Liver (tissue), 9 donors: Measurements from ENCODE around the gene TRIM69. TPM values are rescaled to one million over a fixed set of nuclear protein-coding genes. Genes with fewer than 3 reads are reported as not detected.

Source experiments
- DNase-seq: peaks from one replicate; pipeline ENCODE4 v3.0.0-alpha.2; 2017; ENCODE audit warnings: low spot score
- H3K27ac ChIP-seq, 2 donors: one replicate each; pipeline ENCODE4 v1.7.0; 2013; ENCODE audit warnings: inconsistent platforms in 2 of 2, low read length in 2 of 2, control low read depth in 1 of 2, low read depth in 1 of 2, mild to moderate bottlenecking in 1 of 2
- H3K27me3 ChIP-seq, 4 donors: one replicate each; pipeline versions ENCODE4 v1.6.1 to v1.7.0; 2013; ENCODE audit warnings: low read length in 3 of 4, inconsistent platforms in 1 of 4, mild to moderate bottlenecking in 1 of 4, moderate library complexity in 1 of 4; ENCODE audit not compliant: control insufficient read depth in 4 of 4, insufficient read depth in 4 of 4
- H3K36me3 ChIP-seq, 4 donors: one replicate each; pipeline versions ENCODE4 v1.6.1 to v1.7.0; 2013; ENCODE audit warnings: low read length in 3 of 4, mild to moderate bottlenecking in 3 of 4, low read depth in 1 of 4, moderate library complexity in 1 of 4; ENCODE audit not compliant: control insufficient read depth in 4 of 4, insufficient read depth in 3 of 4
- H3K4me1 ChIP-seq, 4 donors: one replicate each; pipeline versions ENCODE4 v1.6.1 to v1.7.0; 2013; ENCODE audit warnings: low read length in 3 of 4, mild to moderate bottlenecking in 3 of 4, moderate library complexity in 1 of 4; ENCODE audit not compliant: control insufficient read depth in 4 of 4, insufficient read depth in 4 of 4
- H3K4me3 ChIP-seq, 3 donors: one replicate each; pipeline versions ENCODE4 v1.6.1 to v1.7.0; 2013; ENCODE audit warnings: low read length in 3 of 3, control low read depth in 1 of 3, low read depth in 1 of 3, mild to moderate bottlenecking in 1 of 3
- H3K9ac ChIP-seq, 2 donors: one replicate each; pipeline ENCODE4 v1.7.0; 2013; ENCODE audit warnings: low read length in 2 of 2, mild to moderate bottlenecking in 2 of 2, moderate library complexity in 2 of 2, control low read depth in 1 of 2, low read depth in 1 of 2
- H3K9me3 ChIP-seq, 4 donors: one replicate each; pipeline versions ENCODE4 v1.6.1 to v1.7.0; 2013; ENCODE audit warnings: low read length in 3 of 4; ENCODE audit not compliant: control insufficient read depth in 4 of 4
- ATF3 ChIP-seq: IDR thresholded peaks from 2 replicates; pipeline ENCODE4 v1.6.1; 2016; ENCODE audit warnings: antibody characterized with exemption
- CTCF ChIP-seq: fragments of 150-350 bp; IDR thresholded peaks from 2 replicates; pipeline ENCODE4 v1.5.1; 2017; ENCODE audit warnings: improper control_type of control experiment, low read depth, low read length; ENCODE audit not compliant: missing input control
- EGR1 ChIP-seq, 2 donors: IDR thresholded peaks; 2 replicates each; pipeline ENCODE4 v1.6.1; 2016 to 2018; ENCODE audit warnings: antibody characterized with exemption in 2 of 2, low read depth in 2 of 2
- FOXA2 ChIP-seq: IDR thresholded peaks from 2 replicates; pipeline ENCODE4 v1.6.1; 2016; ENCODE audit warnings: antibody characterized with exemption
- GABPA ChIP-seq, 2 donors: IDR thresholded peaks in 1 of 2; conservative IDR thresholded peaks in 1 of 2; 2 replicates each; pipeline ENCODE4 v1.6.1; 2016; ENCODE audit warnings: antibody characterized with exemption in 2 of 2, mild to moderate bottlenecking in 1 of 2, moderate library complexity in 1 of 2
- HNF4A ChIP-seq, 2 donors: conservative IDR thresholded peaks; 2 replicates each; pipeline ENCODE4 v1.6.1; 2016; ENCODE audit warnings: antibody characterized with exemption in 2 of 2, mild to moderate bottlenecking in 2 of 2
- HNF4G ChIP-seq: IDR thresholded peaks from 2 replicates; pipeline ENCODE4 v1.6.1; 2016; ENCODE audit warnings: antibody characterized with exemption
- JUND ChIP-seq, 2 donors: IDR thresholded peaks; 2 replicates each; pipeline ENCODE4 v1.6.1; 2016; ENCODE audit warnings: antibody characterized with exemption in 2 of 2
- MAX ChIP-seq: IDR thresholded peaks from 2 replicates; pipeline ENCODE4 v1.6.1; 2016; ENCODE audit warnings: antibody characterized with exemption
- NR2F2 ChIP-seq: IDR thresholded peaks from 2 replicates; pipeline ENCODE4 v1.6.1; 2016; ENCODE audit warnings: antibody characterized with exemption
- REST ChIP-seq: IDR thresholded peaks from 2 replicates; pipeline ENCODE4 v1.6.1; 2016; ENCODE audit warnings: antibody characterized with exemption, mild to moderate bottlenecking
- RXRA ChIP-seq, 2 donors: IDR thresholded peaks; 2 replicates each; pipeline ENCODE4 v1.6.1; 2017 to 2018; ENCODE audit warnings: antibody characterized with exemption in 2 of 2, mild to moderate bottlenecking in 1 of 2
- SP1 ChIP-seq: IDR thresholded peaks from 2 replicates; pipeline ENCODE4 v1.6.1; 2018; ENCODE audit warnings: antibody characterized with exemption, mild to moderate bottlenecking
- TAF1 ChIP-seq: conservative IDR thresholded peaks from 2 replicates; pipeline ENCODE4 v1.6.1; 2016; ENCODE audit warnings: antibody characterized with exemption, mild to moderate bottlenecking
- YY1 ChIP-seq: IDR thresholded peaks from 2 replicates; pipeline ENCODE4 v1.6.1; 2016; ENCODE audit warnings: antibody characterized with exemption, mild to moderate bottlenecking
- ZBTB33 ChIP-seq: IDR thresholded peaks from 2 replicates; pipeline ENCODE4 v1.6.1; 2016; ENCODE audit warnings: antibody characterized with exemption
- WGBS: extraction: QIAGEN DNeasy Blood & Tissue Kit; methylation state at CpG from one replicate; pipeline ENCODE4 v1.1.7; 2013; 5-methylcytosine and 5-hydroxymethylcytosine counted together
- polyA plus RNA-seq, 2 donors: library from polyadenylated mRNA; stranded (reverse) in 1 of 2; unstranded in 1 of 2; fragments of 200-250 nt in 1 of 2; fragments of >200 nt in 1 of 2; fragmentation: Nextera tagmentation in 1 of 2; extraction: Ambion mirVana in 1 of 2; gene quantifications; one replicate each; pipeline versions ENCODE4 v1.2.1 to v1.2.3, GENCODE V29; 2013 to 2015
- total RNA-seq, 2 donors: library from RNA; depleted of rRNA; stranded (reverse); fragments of >200 nt; gene quantifications; one replicate each; pipeline ENCODE4 v1.2.3, GENCODE V29; 2014
- donor health status: healthy.
- donor health status: healthy.
- donor health status: healthy.
- donor health status: healthy.
- donor health status: healthy.

Gene TRIM69
- total and polyA plus RNA-seq, 4 donors, result 3.6 to 10.0 (median 5.3) TPM

GRCh38 chr15:44720460-44721176 is 15.7 kb upstream of the TRIM69 start:
- H3K9me3 ChIP-seq, result no peaks in the 10 kb centered on the region
- H3K9ac ChIP-seq, result no peak overlapping the region
- DNase-seq, result no peak
- H3K4me1 ChIP-seq, result peaks cover 0 to 4% (median 2%) of the 10 kb centered on the region in 4 donors
- H3K27ac ChIP-seq, result no peak overlapping the region
- WGBS, result 79% methylated on average over 4 of the region's 4 CpGs
- no peaks in the 10 kb centered on the region for H3K27me3 ChIP-seq
- H3K36me3 ChIP-seq, result peaks cover 11 to 36% (median 34%) of the 10 kb centered on the region in 4 donors
- no peak for TF ChIP-seq RXRA (IDR thresholded peaks at IDR 0.05)
- no peak for TF ChIP-seq NR2F2
- TF ChIP-seq CTCF, result no peak
- no peak for TF ChIP-seq TAF1
- no peak for TF ChIP-seq MAX
- no peak for TF ChIP-seq SP1
- H3K4me3 ChIP-seq, result no peak overlapping the region

GRCh38 chr15:44722011-44722410 is 14.3 kb upstream of the TRIM69 start:
- no peak overlapping the region for H3K27ac ChIP-seq
- WGBS, result 89% methylated on average over 2 of the region's 2 CpGs

More at GRCh38 chr15:44722011-44722410, 14.3 kb upstream of the TRIM69 start:
- Histone ChIP-seq H3K9ac (no peak overlapping the region), H3K4me1 (peaks cover 0 to 1% (median 0%) of the 10 kb centered on the region in 4 donors), H3K9me3 (no peaks in the 10 kb centered on the region), H3K36me3 (peaks cover 5 to 22% (median 20%) of the 10 kb centered on the region in 4 donors), H3K27me3 (no peaks in the 10 kb centered on the region), H3K4me3 (no peak overlapping the region)
- DNase-seq, result no peak
- TF ChIP-seq ZBTB33 (no peak), GABPA (IDR thresholded peaks at IDR 0.05 in 1 of 2, conservative IDR thresholded peaks at IDR 0.05 in 1 of 2) (no peak), REST (no peak), HNF4G (no peak), NR2F2 (no peak), ATF3 (no peak), EGR1 (IDR thresholded peaks at IDR 0.05; ENCODE audit: low read depth in 2 of 2) (no peak), YY1 (no peak), SP1 (no peak), HNF4A (conservative IDR thresholded peaks at IDR 0.05) (no peak), RXRA (IDR thresholded peaks at IDR 0.05) (no peak), MAX (no peak), JUND (IDR thresholded peaks at IDR 0.05) (no peak), FOXA2 (no peak), CTCF (no peak)
